SK-N-SH (cell line): Measurements from ENCODE around the gene GALM.

Source experiments
- ELF1 ChIP-seq: IDR thresholded peaks from 2 replicates; pipeline ENCODE4 v1.4.0; 2012
- EP300 ChIP-seq, 2 experiments: IDR thresholded peaks; 2 replicates each; pipeline versions ENCODE4 v1.4.0 to v1.6.1; 2012; ENCODE audit warnings: borderline replicate concordance in 1 of 2, low read depth in 1 of 2, low read length in 1 of 2
- GABPA ChIP-seq: IDR thresholded peaks from 2 replicates; pipeline ENCODE4 v1.4.0; 2012; ENCODE audit warnings: low read depth, mild to moderate bottlenecking
- JUND ChIP-seq: IDR thresholded peaks from 2 replicates; pipeline ENCODE4 v1.4.0; 2012
- MXI1 ChIP-seq: IDR thresholded peaks from 2 replicates; pipeline ENCODE4 v1.6.1; 2012; ENCODE audit warnings: mild to moderate bottlenecking, low read depth, low read length, improper control_type of control experiment
- TAF1 ChIP-seq: IDR thresholded peaks from 2 replicates; pipeline ENCODE4 v1.6.1; 2012; ENCODE audit warnings: low read depth, mild to moderate bottlenecking, low read length, moderate library complexity, borderline replicate concordance
- TF ChIP-seq, protein P1 (sequence below): fragments of 200-600 bp; sonication (generic); IDR thresholded peaks from 2 replicates; pipeline ENCODE4 v1.6.1; 2017; ENCODE audit warnings: antibody characterized with exemption, mild to moderate bottlenecking, moderate library complexity
- TF ChIP-seq, protein P2 (sequence below): fragments of 150-350 bp; IDR thresholded peaks from 2 replicates; pipeline ENCODE4 v1.6.1; 2017; ENCODE audit warnings: antibody characterized with exemption, low read length, low read depth, borderline replicate concordance
- TF ChIP-seq, protein P3 (sequence below): IDR thresholded peaks from 2 replicates; pipeline ENCODE4 v1.6.1; 2012; ENCODE audit warnings: mild to moderate bottlenecking, low read depth, low read length, moderate library complexity

DNA sequence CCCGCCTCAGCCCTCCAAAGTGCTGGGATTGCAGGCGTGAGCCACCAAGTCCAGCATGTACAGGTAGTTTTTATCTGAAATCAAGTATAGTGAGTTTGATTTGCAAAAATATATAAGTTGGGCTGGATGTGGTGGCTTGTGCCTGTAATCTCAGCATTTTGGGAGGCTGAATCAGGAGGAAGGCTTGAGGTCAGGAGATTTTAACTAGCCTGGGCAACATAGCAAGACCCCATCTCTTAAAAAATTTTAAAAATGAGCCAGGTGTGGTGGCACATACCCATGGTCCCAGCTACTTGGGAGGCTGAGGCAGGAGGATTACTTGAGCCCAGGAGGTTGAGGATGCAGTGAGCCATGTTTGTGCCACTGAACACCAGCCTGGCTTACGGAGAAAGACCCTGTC, 5.6 kb upstream of the GALM start:
- TF ChIP-seq MXI1 (no peak), JUND (no peak), EP300 (IDR thresholded peaks at IDR 0.05; ENCODE audit: borderline replicate concordance in 1 of 2, low read depth in 1 of 2, low read length in 1 of 2) (no peak), GABPA (no peak), TAF1 (no peak), ELF1 (no peak)
- TF ChIP-seq, protein P1, sequence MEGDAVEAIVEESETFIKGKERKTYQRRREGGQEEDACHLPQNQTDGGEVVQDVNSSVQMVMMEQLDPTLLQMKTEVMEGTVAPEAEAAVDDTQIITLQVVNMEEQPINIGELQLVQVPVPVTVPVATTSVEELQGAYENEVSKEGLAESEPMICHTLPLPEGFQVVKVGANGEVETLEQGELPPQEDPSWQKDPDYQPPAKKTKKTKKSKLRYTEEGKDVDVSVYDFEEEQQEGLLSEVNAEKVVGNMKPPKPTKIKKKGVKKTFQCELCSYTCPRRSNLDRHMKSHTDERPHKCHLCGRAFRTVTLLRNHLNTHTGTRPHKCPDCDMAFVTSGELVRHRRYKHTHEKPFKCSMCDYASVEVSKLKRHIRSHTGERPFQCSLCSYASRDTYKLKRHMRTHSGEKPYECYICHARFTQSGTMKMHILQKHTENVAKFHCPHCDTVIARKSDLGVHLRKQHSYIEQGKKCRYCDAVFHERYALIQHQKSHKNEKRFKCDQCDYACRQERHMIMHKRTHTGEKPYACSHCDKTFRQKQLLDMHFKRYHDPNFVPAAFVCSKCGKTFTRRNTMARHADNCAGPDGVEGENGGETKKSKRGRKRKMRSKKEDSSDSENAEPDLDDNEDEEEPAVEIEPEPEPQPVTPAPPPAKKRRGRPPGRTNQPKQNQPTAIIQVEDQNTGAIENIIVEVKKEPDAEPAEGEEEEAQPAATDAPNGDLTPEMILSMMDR: no peak
- TF ChIP-seq, protein P2, sequence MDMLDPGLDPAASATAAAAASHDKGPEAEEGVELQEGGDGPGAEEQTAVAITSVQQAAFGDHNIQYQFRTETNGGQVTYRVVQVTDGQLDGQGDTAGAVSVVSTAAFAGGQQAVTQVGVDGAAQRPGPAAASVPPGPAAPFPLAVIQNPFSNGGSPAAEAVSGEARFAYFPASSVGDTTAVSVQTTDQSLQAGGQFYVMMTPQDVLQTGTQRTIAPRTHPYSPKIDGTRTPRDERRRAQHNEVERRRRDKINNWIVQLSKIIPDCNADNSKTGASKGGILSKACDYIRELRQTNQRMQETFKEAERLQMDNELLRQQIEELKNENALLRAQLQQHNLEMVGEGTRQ: no peak
- TF ChIP-seq, protein P3, sequence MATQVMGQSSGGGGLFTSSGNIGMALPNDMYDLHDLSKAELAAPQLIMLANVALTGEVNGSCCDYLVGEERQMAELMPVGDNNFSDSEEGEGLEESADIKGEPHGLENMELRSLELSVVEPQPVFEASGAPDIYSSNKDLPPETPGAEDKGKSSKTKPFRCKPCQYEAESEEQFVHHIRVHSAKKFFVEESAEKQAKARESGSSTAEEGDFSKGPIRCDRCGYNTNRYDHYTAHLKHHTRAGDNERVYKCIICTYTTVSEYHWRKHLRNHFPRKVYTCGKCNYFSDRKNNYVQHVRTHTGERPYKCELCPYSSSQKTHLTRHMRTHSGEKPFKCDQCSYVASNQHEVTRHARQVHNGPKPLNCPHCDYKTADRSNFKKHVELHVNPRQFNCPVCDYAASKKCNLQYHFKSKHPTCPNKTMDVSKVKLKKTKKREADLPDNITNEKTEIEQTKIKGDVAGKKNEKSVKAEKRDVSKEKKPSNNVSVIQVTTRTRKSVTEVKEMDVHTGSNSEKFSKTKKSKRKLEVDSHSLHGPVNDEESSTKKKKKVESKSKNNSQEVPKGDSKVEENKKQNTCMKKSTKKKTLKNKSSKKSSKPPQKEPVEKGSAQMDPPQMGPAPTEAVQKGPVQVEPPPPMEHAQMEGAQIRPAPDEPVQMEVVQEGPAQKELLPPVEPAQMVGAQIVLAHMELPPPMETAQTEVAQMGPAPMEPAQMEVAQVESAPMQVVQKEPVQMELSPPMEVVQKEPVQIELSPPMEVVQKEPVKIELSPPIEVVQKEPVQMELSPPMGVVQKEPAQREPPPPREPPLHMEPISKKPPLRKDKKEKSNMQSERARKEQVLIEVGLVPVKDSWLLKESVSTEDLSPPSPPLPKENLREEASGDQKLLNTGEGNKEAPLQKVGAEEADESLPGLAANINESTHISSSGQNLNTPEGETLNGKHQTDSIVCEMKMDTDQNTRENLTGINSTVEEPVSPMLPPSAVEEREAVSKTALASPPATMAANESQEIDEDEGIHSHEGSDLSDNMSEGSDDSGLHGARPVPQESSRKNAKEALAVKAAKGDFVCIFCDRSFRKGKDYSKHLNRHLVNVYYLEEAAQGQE: no peak
